Mucosa of rectum (tissue), 2 donors: ENCODE data around the gene FBXO7.

Experiments used
- H3K27ac ChIP-seq, 2 donors: one replicate each; pipeline ENCODE4 v1.7.0; 2013; ENCODE audit warnings: inconsistent platforms in 2 of 2, low read depth in 2 of 2, low read length in 2 of 2
- H3K27me3 ChIP-seq, 2 donors: one replicate each; pipeline ENCODE4 v1.7.0; 2013; ENCODE audit warnings: low read length in 2 of 2; ENCODE audit not compliant: control insufficient read depth in 2 of 2, insufficient read depth in 2 of 2
- H3K36me3 ChIP-seq, 2 donors: one replicate each; pipeline ENCODE4 v1.7.0; 2013; ENCODE audit warnings: low read length in 2 of 2; ENCODE audit not compliant: control insufficient read depth in 2 of 2, insufficient read depth in 2 of 2
- H3K4me1 ChIP-seq, 2 donors: one replicate each; pipeline ENCODE4 v1.7.0; 2013; ENCODE audit warnings: low read length in 2 of 2, mild to moderate bottlenecking in 1 of 2; ENCODE audit not compliant: control insufficient read depth in 2 of 2, insufficient read depth in 2 of 2
- H3K4me3 ChIP-seq, 2 donors: one replicate each; pipeline ENCODE4 v1.7.0; 2013; ENCODE audit warnings: low read length in 2 of 2
- H3K9ac ChIP-seq, 2 donors: one replicate each; pipeline ENCODE4 v1.7.0; 2013; ENCODE audit warnings: low read length in 2 of 2, low read depth in 1 of 2, mild to moderate bottlenecking in 1 of 2
- H3K9me3 ChIP-seq, 2 donors: one replicate each; pipeline ENCODE4 v1.7.0; 2013; ENCODE audit warnings: low read length in 2 of 2; ENCODE audit not compliant: control insufficient read depth in 2 of 2
- donor health status: healthy.
- donor health status: Normal muscosa, but diverticular disease.

FBXO7 gene

GRCh38 chr22:32474635-32475467 is at the start of gene FBXO7:
Gene FBXO7, plus strand, starts transcription at chr22:32474811. Its CDS starts 192 bp downstream, at chr22:32475003.
- H3K27ac ChIP-seq: peak within 1 kb of the TSS; percentile 94 to 97
- no peaks in the 10 kb centered on the region for H3K9me3 ChIP-seq
- H3K4me1 ChIP-seq: peaks cover 12 to 18% of the 10 kb centered on the region in 2 donors
- peak within 1 kb of the TSS; percentile 92 to 98 for H3K9ac ChIP-seq
- H3K4me3 ChIP-seq: peak within 1 kb of the TSS; percentile 81 to 94
- H3K36me3 ChIP-seq: peaks cover 0 to 1% of the 10 kb centered on the region in 2 donors
- no peaks in the 10 kb centered on the region for H3K27me3 ChIP-seq

- Histone ChIP-seq H3K9me3 (no peaks in the 10 kb centered on the region), H3K4me1 (no peaks in the 10 kb centered on the region), H3K27ac (no peak overlapping the region), H3K27me3 (peaks cover 2 to 3% of the 10 kb centered on the region in 2 donors), H3K36me3 (no peaks in the 10 kb centered on the region), H3K4me3 (no peak overlapping the region), H3K9ac (no peak overlapping the region)
Observed at GRCh38 chr22:32426881-32427280, 47.7 kb upstream of the FBXO7 start.

GRCh38 chr22:32430352-32430751 is 44.3 kb upstream of the FBXO7 start:
- H3K4me3 ChIP-seq: no peak overlapping the region
- H3K36me3 ChIP-seq: no peaks in the 10 kb centered on the region
- H3K4me1 ChIP-seq: no peaks in the 10 kb centered on the region
- no peaks in the 10 kb centered on the region for H3K9me3 ChIP-seq
- H3K27me3 ChIP-seq: peaks cover 0 to 3% of the 10 kb centered on the region in 2 donors
- no peak overlapping the region for H3K27ac ChIP-seq
- H3K9ac ChIP-seq: no peak overlapping the region

- H3K36me3 ChIP-seq: no peaks in the 10 kb centered on the region
Observed at GRCh38 chr22:32444068-32444467, 30.5 kb upstream of the FBXO7 start.

GRCh38 chr22:32446321-32446720 is 28.3 kb upstream of the FBXO7 start:
- H3K9ac ChIP-seq: no peak overlapping the region
- H3K36me3 ChIP-seq: no peaks in the 10 kb centered on the region
- H3K9me3 ChIP-seq: no peaks in the 10 kb centered on the region
- H3K27me3 ChIP-seq: peaks cover 0 to 2% of the 10 kb centered on the region in 2 donors
- H3K4me1 ChIP-seq: no peaks in the 10 kb centered on the region
- no peak overlapping the region for H3K4me3 ChIP-seq
- H3K27ac ChIP-seq: no peak overlapping the region

More at GRCh38 chr22:32444068-32444467, 30.5 kb upstream of the FBXO7 start:
- H3K9me3 ChIP-seq: no peaks in the 10 kb centered on the region
- H3K27me3 ChIP-seq: peaks cover 2% of the 10 kb centered on the region in 2 donors
- H3K27ac ChIP-seq: no peak overlapping the region
- H3K4me1 ChIP-seq: no peaks in the 10 kb centered on the region
- no peak overlapping the region for H3K9ac ChIP-seq
- no peak overlapping the region for H3K4me3 ChIP-seq

GRCh38 chr22:32448980-32449379 is 25.6 kb upstream of the FBXO7 start:
- no peak overlapping the region for H3K4me3 ChIP-seq
- no peaks in the 10 kb centered on the region for H3K9me3 ChIP-seq
- no peaks in the 10 kb centered on the region for H3K36me3 ChIP-seq
- H3K27me3 ChIP-seq: no peaks in the 10 kb centered on the region
- H3K9ac ChIP-seq: no peak overlapping the region
- H3K4me1 ChIP-seq: no peaks in the 10 kb centered on the region
- H3K27ac ChIP-seq: no peak overlapping the region

GRCh38 chr22:32457031-32457430 is 17.6 kb upstream of the FBXO7 start:
- Histone ChIP-seq H3K27me3 (peaks cover 1 to 5% of the 10 kb centered on the region in 2 donors), H3K36me3 (no peaks in the 10 kb centered on the region), H3K4me3 (no peak overlapping the region), H3K27ac (no peak overlapping the region), H3K4me1 (no peaks in the 10 kb centered on the region), H3K9me3 (no peaks in the 10 kb centered on the region), H3K9ac (no peak overlapping the region)

- Histone ChIP-seq H3K27me3 (peaks cover 1 to 2% of the 10 kb centered on the region in 2 donors), H3K4me3 (no peak overlapping the region), H3K9me3 (no peaks in the 10 kb centered on the region), H3K27ac (no peak overlapping the region), H3K4me1 (no peaks in the 10 kb centered on the region), H3K36me3 (no peaks in the 10 kb centered on the region), H3K9ac (no peak overlapping the region)
Observed at GRCh38 chr22:32462452-32462851, 12.2 kb upstream of the FBXO7 start.

- no peaks in the 10 kb centered on the region for H3K36me3 ChIP-seq
- H3K4me3 ChIP-seq: no peak overlapping the region
- H3K27me3 ChIP-seq: no peaks in the 10 kb centered on the region
Observed at GRCh38 chr22:32465661-32466060, 8.9 kb upstream of the FBXO7 start.

GRCh38 chr22:32466496-32466895 is 8.1 kb upstream of the FBXO7 start:
- H3K9me3 ChIP-seq: no peaks in the 10 kb centered on the region
- no peaks in the 10 kb centered on the region for H3K27me3 ChIP-seq

More at GRCh38 chr22:32465661-32466060, 8.9 kb upstream of the FBXO7 start:
- no peaks in the 10 kb centered on the region for H3K9me3 ChIP-seq
- no peaks in the 10 kb centered on the region for H3K4me1 ChIP-seq
- no peak overlapping the region for H3K27ac ChIP-seq
- H3K9ac ChIP-seq: no peak overlapping the region

More at GRCh38 chr22:32466496-32466895, 8.1 kb upstream of the FBXO7 start:
- no peaks in the 10 kb centered on the region for H3K36me3 ChIP-seq
- no peak overlapping the region for H3K4me3 ChIP-seq
- no peak overlapping the region for H3K27ac ChIP-seq
- no peaks in the 10 kb centered on the region for H3K4me1 ChIP-seq
- H3K9ac ChIP-seq: no peak overlapping the region
